CD4-positive, alpha-beta T cell treated with Interleukin-17A for 4 hours (primary cell): ENCODE measurements around the gene ZNF638.

ENCODE experiments used
- DNase-seq: peaks from one replicate; pipeline ENCODE4 v3.0.0-alpha.2; 2020; ENCODE audit warnings: mixed read lengths

The ZNF638 gene

GRCh38 chr2:71337776-71338175, 6.2 kb downstream of the ZNF638 start:
- DNase-seq: no peak

DNA sequence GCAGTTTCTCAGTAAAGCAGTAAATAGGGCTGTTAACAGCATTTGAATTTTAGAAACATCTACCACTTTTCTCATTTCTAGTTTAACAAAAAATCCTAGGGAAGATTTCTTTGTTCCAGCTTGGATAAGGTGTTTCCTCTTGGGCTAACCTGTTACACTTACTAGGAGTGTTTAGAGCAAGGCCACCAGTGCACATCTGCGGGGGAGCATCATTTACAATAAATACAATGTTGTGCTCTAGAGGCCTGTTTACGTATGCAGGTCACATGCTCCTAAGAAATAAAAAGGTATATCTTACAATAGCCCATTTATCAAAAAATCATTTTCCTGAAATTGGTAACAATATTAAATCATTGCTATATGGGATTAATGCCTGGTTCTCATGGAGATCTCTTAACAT, 8.1 kb downstream of the ZNF638 start:
- DNase-seq: no peak

GRCh38 chr2:71340176-71340575, 8.6 kb downstream of the ZNF638 start:
- no peak for DNase-seq

DNA sequence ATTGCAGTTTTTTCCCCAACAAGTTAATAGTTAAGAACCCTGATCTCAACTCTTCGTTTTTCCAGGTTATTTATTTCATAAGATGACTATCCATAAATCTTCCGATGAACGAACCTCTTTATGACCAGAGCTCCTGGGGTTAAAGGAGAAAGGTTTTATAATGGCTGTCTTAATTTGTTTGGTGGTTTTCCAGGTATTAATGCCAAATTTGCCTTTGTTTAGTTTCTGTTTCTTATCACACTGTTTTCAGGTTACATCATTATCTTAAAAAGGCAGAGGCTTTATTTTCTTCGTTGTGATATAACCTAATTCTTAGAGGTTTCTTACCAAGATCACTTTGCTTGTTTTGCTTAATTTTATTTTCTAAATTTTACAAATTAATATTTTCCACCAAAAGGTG, 10.1 kb downstream of the ZNF638 start:
- no peak for DNase-seq

- no peak for DNase-seq
Observed at GRCh38 chr2:71346065-71346464, 14.5 kb downstream of the ZNF638 start.

GRCh38 chr2:71347517-71347916, 15.9 kb downstream of the ZNF638 start:
- peak; percentile 28 for DNase-seq

GRCh38 chr2:71348302-71348701, 16.7 kb downstream of the ZNF638 start:
- peak; percentile 44 for DNase-seq

GRCh38 chr2:71353248-71353647, 21.7 kb downstream of the ZNF638 start:
- no peak for DNase-seq

DNA sequence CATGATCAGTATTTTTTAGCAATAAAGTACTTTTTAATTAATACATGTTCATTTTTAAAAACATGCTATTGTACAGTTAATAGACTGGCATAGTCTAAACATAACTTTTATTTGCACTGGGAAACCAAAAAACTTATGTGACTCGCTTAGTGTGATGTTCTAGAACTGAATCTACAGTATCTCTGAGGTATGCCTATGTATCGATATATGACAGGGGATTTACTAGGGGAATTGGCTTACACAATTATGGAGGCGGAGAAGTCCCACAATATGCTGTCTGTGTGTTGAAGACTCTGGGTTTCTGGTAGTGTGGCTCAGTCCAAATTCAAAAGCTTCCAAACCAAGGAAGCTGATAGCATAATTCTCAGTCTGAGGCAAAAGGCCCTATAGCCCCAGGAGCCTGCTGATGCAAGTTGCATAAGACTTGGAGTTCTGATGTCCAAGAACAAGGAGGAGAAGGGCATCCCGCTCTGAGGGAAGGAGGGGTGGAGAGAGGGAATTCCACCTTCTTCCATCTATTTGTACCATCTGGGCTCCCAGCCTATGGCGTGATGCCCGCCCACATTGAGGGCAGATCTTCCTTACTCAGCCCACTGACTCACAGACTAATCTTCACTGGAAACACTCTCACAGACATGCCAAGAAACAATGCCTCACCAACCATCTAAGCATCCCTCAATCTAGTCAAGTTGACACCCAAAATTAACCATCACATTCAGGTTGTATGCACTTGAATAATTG, 27.5 kb downstream of the ZNF638 start:
- no peak for DNase-seq

GRCh38 chr2:71360434-71360975, 28.9 kb downstream of the ZNF638 start:
- no peak for DNase-seq

DNA sequence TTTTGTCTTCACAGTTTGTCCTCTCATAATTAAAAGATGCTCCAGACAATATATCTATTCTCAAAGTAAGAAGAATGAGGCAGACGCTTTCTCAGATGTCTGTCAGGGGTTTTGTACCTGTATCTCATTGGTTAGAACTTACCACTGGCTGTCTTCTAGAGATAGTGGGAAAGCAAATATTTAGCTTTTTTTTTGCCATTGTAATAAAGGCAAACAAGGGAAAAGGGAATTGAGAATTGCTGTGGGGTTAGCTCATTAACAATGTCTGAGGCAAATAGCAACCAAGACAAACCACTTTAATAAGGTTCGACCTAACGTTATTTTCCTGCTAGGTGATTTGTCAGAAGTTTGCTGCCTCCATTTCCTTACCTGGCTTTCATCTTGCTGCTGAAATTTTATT, 30.0 kb downstream of the ZNF638 start:
- no peak for DNase-seq

- no peak for DNase-seq
Observed at GRCh38 chr2:71362447-71362846, 30.9 kb downstream of the ZNF638 start.

- DNase-seq: no peak
Observed at GRCh38 chr2:71370015-71370414, 38.4 kb downstream of the ZNF638 start.

DNA sequence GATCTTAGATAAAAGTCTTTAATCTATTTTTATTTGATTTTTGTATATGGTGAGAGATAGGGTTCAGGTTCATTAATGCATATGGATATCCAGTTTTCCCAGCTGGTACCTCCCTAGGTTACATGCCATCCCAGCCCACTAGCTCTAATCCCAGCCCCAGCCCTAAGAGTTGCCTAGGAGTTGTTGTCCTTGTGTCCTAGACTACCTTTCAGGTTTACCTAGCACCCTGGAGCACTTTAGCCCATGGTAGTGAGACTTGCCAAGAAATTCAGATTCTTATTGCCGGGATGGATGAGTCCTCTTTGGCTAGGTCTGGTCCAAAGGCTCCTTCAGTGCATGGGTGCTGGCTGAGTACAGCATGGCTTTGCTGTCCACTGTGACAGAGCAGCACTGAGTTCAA, 40.5 kb downstream of the ZNF638 start:
- no peak for DNase-seq

GRCh38 chr2:71379086-71379485, 47.5 kb downstream of the ZNF638 start:
- no peak for DNase-seq

GRCh38 chr2:71380665-71381064, 49.1 kb downstream of the ZNF638 start:
- DNase-seq: no peak

- DNase-seq: no peak
Observed at GRCh38 chr2:71385012-71385411, 53.4 kb downstream of the ZNF638 start.

GRCh38 chr2:71388214-71388613, 56.6 kb downstream of the ZNF638 start:
- no peak for DNase-seq

DNA sequence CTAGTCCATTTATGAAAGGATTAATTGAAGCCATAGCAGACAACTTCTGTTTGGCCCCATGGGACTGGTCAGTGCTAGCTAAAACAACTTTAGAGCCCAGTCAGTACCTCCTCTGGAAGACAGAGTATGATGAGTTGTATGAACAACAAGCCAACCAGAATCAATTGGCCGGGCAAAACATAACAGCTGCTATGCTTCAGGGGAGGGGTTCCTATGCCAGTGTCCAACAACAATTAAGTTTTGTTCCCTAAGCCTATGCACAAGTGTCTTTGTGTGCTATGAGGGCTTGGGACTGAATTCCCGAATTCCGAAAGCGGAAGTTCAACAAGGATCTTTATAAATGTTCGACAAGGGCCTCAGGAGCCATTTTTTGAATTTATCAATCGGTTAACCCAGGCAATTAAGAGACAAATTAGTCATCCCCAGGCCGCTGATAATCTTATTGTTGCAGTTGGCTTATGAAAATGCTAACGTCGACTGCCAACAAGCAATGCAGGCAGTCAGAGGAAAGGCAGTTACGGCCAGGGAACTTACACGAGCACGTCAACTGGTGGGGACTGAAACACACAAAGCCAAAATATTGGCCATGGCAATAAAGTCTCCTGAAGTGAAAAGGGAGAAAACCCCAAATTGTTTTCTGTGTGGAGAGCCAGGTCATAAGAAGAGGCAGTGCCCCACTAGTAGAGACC, 57.9 kb downstream of the ZNF638 start:
- no peak for DNase-seq

DNA sequence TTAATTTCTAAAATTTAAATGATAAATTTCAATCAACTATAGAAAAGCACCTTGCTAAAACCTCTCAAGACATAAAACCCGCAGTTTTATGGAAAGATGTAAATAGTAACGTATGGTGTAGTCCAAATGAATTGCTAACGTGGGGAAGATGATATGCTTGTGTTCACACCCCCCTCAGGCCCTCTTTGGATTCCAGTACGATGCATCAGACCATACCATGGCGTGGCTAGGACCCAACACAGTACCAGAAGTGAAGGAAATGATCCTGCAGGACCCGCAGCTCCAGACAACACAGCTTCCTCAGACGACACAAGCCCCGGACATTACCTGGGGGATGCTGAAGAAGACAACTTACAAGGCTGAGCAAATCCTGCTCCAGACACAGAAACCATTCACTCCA, 61.6 kb downstream of the ZNF638 start:
- no peak for DNase-seq

DNA sequence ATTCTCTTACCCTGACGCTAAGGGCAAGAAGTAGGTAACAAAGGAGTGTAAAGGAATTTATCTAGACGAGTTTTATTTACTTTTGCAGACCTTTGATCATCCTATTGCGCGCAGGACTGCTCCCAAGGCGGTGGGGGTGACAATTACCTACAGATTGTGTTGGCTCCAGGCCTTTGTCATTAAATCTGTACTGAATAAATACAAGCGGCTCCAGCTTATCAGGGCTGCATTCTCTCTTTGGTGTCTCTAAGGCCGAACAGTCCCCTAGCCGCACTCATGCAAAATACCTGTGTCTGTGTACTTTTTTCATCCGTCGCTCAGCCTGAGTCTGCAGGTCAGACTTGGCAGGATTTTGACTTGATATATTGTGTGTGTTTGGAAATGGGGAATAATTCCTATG, 63.9 kb downstream of the ZNF638 start:
- DNase-seq: no peak

- no peak for DNase-seq
Observed at GRCh38 chr2:71402427-71402826, 70.8 kb downstream of the ZNF638 start.

GRCh38 chr2:71409611-71410010, 78.0 kb downstream of the ZNF638 start:
- no peak for DNase-seq

- DNase-seq: no peak
Observed at GRCh38 chr2:71410696-71411095, 79.1 kb downstream of the ZNF638 start.
